ENCODE measurements around the gene ANGEL1. TPM values are rescaled to one million over a fixed set of nuclear protein-coding genes. Genes with fewer than 3 reads are reported as not detected.

ANGEL1 gene
- total RNA-seq, 4 donors from 2014 or later: 21.6 to 27.7 (median 26.1) TPM

- Histone ChIP-seq H3K36me3 (no peaks in the 10 kb centered on the region), H3K27me3 (no peaks in the 10 kb centered on the region), H3K4me1 (peaks cover 0 to 9% (median 0%) of the 10 kb centered on the region in 4 donors), H3K27ac (no peak overlapping the region), H3K4me3 (no peak overlapping the region), H3K9me3 (no peaks in the 10 kb centered on the region)
- TF ChIP-seq EP300 (IDR thresholded peaks at IDR 0.05) (no peak), CTCF (IDR thresholded peaks at IDR 0.05) (no peak), POLR2A (IDR thresholded peaks at IDR 0.05) (no peak)
- no peak for DNase-seq (ENCODE audit: low spot score in 2 of 2)
- whole genome bisulfite sequencing, 2 donors: 75 to 79% methylated on average over 6 of the region's 6 CpGs
These were observed 36.2 kb upstream of the ANGEL1 start for GRCh38 chr14:76848879-76849278.

GRCh38 chr14:76846331-76847047 is 33.8 kb upstream of the ANGEL1 start:
- no peaks in the 10 kb centered on the region for H3K36me3 ChIP-seq
- WGBS, 2 donors: 70 to 80% methylated on average over 7 of the region's 7 CpGs
- H3K4me1 ChIP-seq: peaks cover 0 to 9% (median 0%) of the 10 kb centered on the region in 4 donors
- H3K9me3 ChIP-seq: no peaks in the 10 kb centered on the region
- TF ChIP-seq EP300 (IDR thresholded peaks at IDR 0.05): no peak
- H3K27ac ChIP-seq: peak overlapping the region in 1 of 4 donors; percentile 11
- no peak for DNase-seq (ENCODE audit: low spot score in 2 of 2)
- H3K4me3 ChIP-seq: no peak overlapping the region
- H3K27me3 ChIP-seq: no peaks in the 10 kb centered on the region

- TF ChIP-seq EP300 (IDR thresholded peaks at IDR 0.05) (peak in 1 of 2 donors; percentile 56), CTCF (IDR thresholded peaks at IDR 0.05) (peak in 3 of 5 experiments; percentile 26 to 48 (median 27)), POLR2A (IDR thresholded peaks at IDR 0.05) (no peak)
- Histone ChIP-seq H3K9me3 (no peaks in the 10 kb centered on the region), H3K4me1 (peaks cover 0 to 9% (median 0%) of the 10 kb centered on the region in 4 donors), H3K27me3 (no peaks in the 10 kb centered on the region), H3K4me3 (no peak overlapping the region), H3K27ac (peak overlapping the region in 2 of 4 donors; percentile 43 to 58), H3K36me3 (no peaks in the 10 kb centered on the region)
- DNase-seq (ENCODE audit: low spot score in 2 of 2): peak in 1 of 2 donors; percentile 49
- 57 to 58% methylated on average over 8 to 9 of the region's 9 CpGs for WGBS, 2 donors
These were observed 31.5 kb upstream of the ANGEL1 start for GRCh38 chr14:76844223-76844622.

GRCh38 chr14:76842414-76842813 is 29.7 kb upstream of the ANGEL1 start:
- peaks cover 0 to 9% (median 0%) of the 10 kb centered on the region in 4 donors for H3K4me1 ChIP-seq
- H3K36me3 ChIP-seq: no peaks in the 10 kb centered on the region
- no peak for TF ChIP-seq POLR2A (IDR thresholded peaks at IDR 0.05)
- no peak for TF ChIP-seq CTCF (IDR thresholded peaks at IDR 0.05)
- no peak for TF ChIP-seq EP300 (IDR thresholded peaks at IDR 0.05)
- no peaks in the 10 kb centered on the region for H3K27me3 ChIP-seq
- no peak for DNase-seq (ENCODE audit: low spot score in 2 of 2)
- no peaks in the 10 kb centered on the region for H3K9me3 ChIP-seq
- no peak overlapping the region for H3K27ac ChIP-seq
- no peak overlapping the region for H3K4me3 ChIP-seq

GRCh38 chr14:76837524-76837923 is 24.8 kb upstream of the ANGEL1 start:
- no peaks in the 10 kb centered on the region for H3K36me3 ChIP-seq
- H3K9me3 ChIP-seq: no peaks in the 10 kb centered on the region
- DNase-seq (ENCODE audit: low spot score in 2 of 2): no peak
- no peaks in the 10 kb centered on the region for H3K27me3 ChIP-seq
- 45 to 46% methylated on average over 5 of the region's 5 CpGs for WGBS, 2 donors
- H3K4me1 ChIP-seq: peaks cover 0 to 6% (median under 1%) of the 10 kb centered on the region in 4 donors
- H3K4me3 ChIP-seq: no peak overlapping the region
- no peak overlapping the region for H3K27ac ChIP-seq
- no peak for TF ChIP-seq POLR2A (IDR thresholded peaks at IDR 0.05)
- no peak for TF ChIP-seq CTCF (IDR thresholded peaks at IDR 0.05)
- TF ChIP-seq EP300 (IDR thresholded peaks at IDR 0.05): no peak

Data from tibial nerve (tissue), 4 donors.